ENCODE data around the gene DRG1.
"Not testable (repeated sequence)": the region's sequence is repeated elsewhere in the genome, so short reads cannot be mapped to it uniquely, and the experiment has no call there.

Gene DRG1

GRCh38 chr22:31394326-31394725, 5.1 kb upstream of the DRG1 start:
- H3K36me3 ChIP-seq (ENCODE audit: control insufficient read depth, insufficient read depth, low read length) = no peaks in the 10 kb centered on the region
- H3K4me3 ChIP-seq (ENCODE audit: low read depth, low read length) = no peak overlapping the region
- H3K27me3 ChIP-seq (ENCODE audit: control insufficient read depth, insufficient read depth, low read length) = no peaks in the 10 kb centered on the region
- no peak overlapping the region for H3K9ac ChIP-seq (ENCODE audit: low read depth, low read length)
- H3K9me3 ChIP-seq (ENCODE audit: control insufficient read depth, insufficient read depth, low read length) = no peaks in the 10 kb centered on the region
- H3K4me1 ChIP-seq (ENCODE audit: control insufficient read depth, insufficient read depth, low read length) = no peaks in the 10 kb centered on the region

DNA sequence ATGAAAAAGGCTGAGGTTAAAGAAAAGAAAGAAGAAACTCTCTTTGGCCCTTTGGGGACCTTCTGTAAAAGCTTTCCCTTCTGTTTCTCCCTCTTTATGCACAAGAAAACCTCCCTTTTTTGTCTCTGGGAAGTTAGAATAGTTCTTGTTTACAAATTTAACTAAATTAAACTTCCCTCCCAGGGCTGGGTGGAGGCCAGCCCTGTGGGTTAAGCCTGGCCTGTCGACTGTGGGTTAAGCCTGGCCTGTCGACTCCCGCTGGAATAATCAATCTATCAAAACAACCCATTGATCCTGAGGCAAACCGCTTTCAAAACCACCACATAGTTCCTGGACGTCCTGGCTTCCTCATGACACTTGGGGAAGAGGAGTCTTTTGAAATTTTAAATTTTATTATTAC, 1.2 kb upstream of the DRG1 start:
- no peaks in the 10 kb centered on the region for H3K9me3 ChIP-seq (ENCODE audit: control insufficient read depth, insufficient read depth, low read length)
- peaks cover 3% of the 10 kb centered on the region for H3K36me3 ChIP-seq (ENCODE audit: control insufficient read depth, insufficient read depth, low read length)
- no peak overlapping the region for H3K9ac ChIP-seq (ENCODE audit: low read depth, low read length)
- H3K27me3 ChIP-seq (ENCODE audit: control insufficient read depth, insufficient read depth, low read length) = no peaks in the 10 kb centered on the region
- peaks cover 2% of the 10 kb centered on the region for H3K4me1 ChIP-seq (ENCODE audit: control insufficient read depth, insufficient read depth, low read length)
- H3K4me3 ChIP-seq (ENCODE audit: low read depth, low read length) = no peak overlapping the region

GRCh38 chr22:31400023-31400397, 606 bp downstream of the DRG1 start:
- Histone ChIP-seq H3K4me3 (ENCODE audit: low read depth, low read length) (peak overlapping the region; percentile 100), H3K9ac (ENCODE audit: low read depth, low read length) (peak overlapping the region; percentile 98), H3K36me3 (ENCODE audit: control insufficient read depth, insufficient read depth, low read length) (peaks cover 7% of the 10 kb centered on the region), H3K27me3 (ENCODE audit: control insufficient read depth, insufficient read depth, low read length) (no peaks in the 10 kb centered on the region), H3K4me1 (ENCODE audit: control insufficient read depth, insufficient read depth, low read length) (peaks cover 2% of the 10 kb centered on the region), H3K9me3 (ENCODE audit: control insufficient read depth, insufficient read depth, low read length) (no peaks in the 10 kb centered on the region)

DNA sequence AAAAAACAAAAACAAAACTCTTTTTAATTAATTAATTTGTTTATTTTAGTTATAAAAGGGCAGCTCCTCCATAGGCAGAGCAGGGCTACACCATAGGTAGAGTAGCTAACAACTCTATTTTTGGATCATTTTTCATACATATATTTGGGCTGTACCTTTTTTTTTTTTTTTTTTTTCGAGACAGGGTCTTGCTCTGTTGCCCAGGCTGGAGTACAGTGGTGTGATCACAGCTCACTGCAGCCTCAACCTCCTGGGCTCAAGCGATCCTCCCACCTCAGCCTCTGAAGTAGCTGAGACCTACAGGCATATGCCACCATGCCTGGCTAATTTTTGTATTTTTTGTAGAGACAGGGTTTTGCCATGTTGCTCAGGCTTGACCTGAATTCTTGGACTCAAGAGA, 2.9 kb downstream of the DRG1 start:
- H3K4me1 ChIP-seq (ENCODE audit: control insufficient read depth, insufficient read depth, low read length); H3K27me3 ChIP-seq (ENCODE audit: control insufficient read depth, insufficient read depth, low read length); H3K9ac ChIP-seq (ENCODE audit: low read depth, low read length); H3K9me3 ChIP-seq (ENCODE audit: control insufficient read depth, insufficient read depth, low read length); H3K4me3 ChIP-seq (ENCODE audit: low read depth, low read length): not testable (repeated sequence)
- H3K36me3 ChIP-seq (ENCODE audit: control insufficient read depth, insufficient read depth, low read length) = peaks cover 13% of the 10 kb centered on the region

DNA sequence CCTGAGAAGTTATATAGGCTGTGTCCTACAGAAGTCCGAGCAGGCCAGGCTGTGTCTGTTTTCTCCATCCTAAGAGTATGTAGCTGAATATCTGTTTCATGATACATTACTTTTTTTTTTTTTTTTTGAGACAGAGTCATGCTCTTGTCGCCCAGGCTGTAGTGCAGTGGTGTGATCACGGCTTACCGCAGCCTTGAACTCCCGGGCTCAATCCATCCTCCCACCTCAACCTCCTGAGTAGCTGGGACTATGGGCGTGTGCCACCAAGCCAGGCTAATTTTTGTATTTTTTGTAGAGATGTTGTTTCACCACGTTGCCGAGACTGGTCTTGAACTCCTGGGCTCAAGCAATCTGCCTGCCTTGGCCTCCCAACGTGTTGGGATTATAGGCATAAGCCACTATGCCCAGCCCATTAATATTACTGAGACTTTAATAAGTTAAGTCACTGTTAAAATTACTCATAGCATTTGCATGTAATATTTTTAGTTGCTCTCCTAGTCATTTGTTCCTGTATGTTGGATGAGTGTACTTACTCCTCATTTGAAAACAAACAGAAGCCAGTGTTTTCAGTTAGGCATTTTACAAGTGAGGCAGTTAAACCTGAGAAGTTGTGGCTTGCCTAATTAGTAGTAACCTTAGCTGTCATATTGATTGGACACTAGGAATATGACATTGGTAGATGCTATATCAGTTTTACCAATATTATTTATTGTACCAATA, 26.1 kb downstream of the DRG1 start:
- Histone ChIP-seq H3K9ac (ENCODE audit: low read depth, low read length) (no peak overlapping the region), H3K4me3 (ENCODE audit: low read depth, low read length) (no peak overlapping the region), H3K27me3 (ENCODE audit: control insufficient read depth, insufficient read depth, low read length) (no peaks in the 10 kb centered on the region), H3K9me3 (ENCODE audit: control insufficient read depth, insufficient read depth, low read length) (no peaks in the 10 kb centered on the region), H3K36me3 (ENCODE audit: control insufficient read depth, insufficient read depth, low read length) (peaks cover 36% of the 10 kb centered on the region), H3K4me1 (ENCODE audit: control insufficient read depth, insufficient read depth, low read length) (no peaks in the 10 kb centered on the region)

DNA sequence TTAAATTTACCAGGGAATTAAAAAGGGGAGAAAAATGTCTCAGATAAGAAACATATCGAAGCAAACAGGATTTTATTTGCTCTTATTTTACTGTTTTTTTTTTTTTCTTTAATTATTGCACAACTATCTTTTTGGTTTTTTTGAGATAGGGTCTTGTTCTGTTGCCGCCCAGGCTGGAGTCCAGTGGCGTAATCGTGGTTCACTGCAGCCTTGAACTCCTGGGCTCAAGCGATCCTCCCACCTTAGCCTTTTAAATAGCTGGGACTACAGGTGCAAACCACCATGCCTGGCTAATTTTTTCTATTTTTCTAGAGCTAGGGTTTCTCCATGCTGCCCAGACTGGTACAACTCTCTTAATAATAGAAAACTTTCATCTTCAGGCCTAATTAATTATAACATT, 32.5 kb downstream of the DRG1 start:
- H3K36me3 ChIP-seq (ENCODE audit: control insufficient read depth, insufficient read depth, low read length) = peaks cover 31% of the 10 kb centered on the region

GRCh38 chr22:31436132-31436531, 36.7 kb downstream of the DRG1 start:
- Histone ChIP-seq H3K4me3 (ENCODE audit: low read depth, low read length) (no peak overlapping the region), H3K36me3 (ENCODE audit: control insufficient read depth, insufficient read depth, low read length) (peaks cover 44% of the 10 kb centered on the region), H3K4me1 (ENCODE audit: control insufficient read depth, insufficient read depth, low read length) (no peaks in the 10 kb centered on the region), H3K27me3 (ENCODE audit: control insufficient read depth, insufficient read depth, low read length) (no peaks in the 10 kb centered on the region), H3K9me3 (ENCODE audit: control insufficient read depth, insufficient read depth, low read length) (no peaks in the 10 kb centered on the region), H3K9ac (ENCODE audit: low read depth, low read length) (no peak overlapping the region)

More for the DNA sequence above, 32.5 kb downstream of the DRG1 start:
- Histone ChIP-seq H3K9ac (ENCODE audit: low read depth, low read length) (no peak overlapping the region), H3K27me3 (ENCODE audit: control insufficient read depth, insufficient read depth, low read length) (no peaks in the 10 kb centered on the region), H3K9me3 (ENCODE audit: control insufficient read depth, insufficient read depth, low read length) (no peaks in the 10 kb centered on the region), H3K4me3 (ENCODE audit: low read depth, low read length) (no peak overlapping the region), H3K4me1 (ENCODE audit: control insufficient read depth, insufficient read depth, low read length) (no peaks in the 10 kb centered on the region)

GRCh38 chr22:31439808-31440207, 40.4 kb downstream of the DRG1 start:
- Histone ChIP-seq H3K9me3 (ENCODE audit: control insufficient read depth, insufficient read depth, low read length) (no peaks in the 10 kb centered on the region), H3K4me3 (ENCODE audit: low read depth, low read length) (no peak overlapping the region), H3K4me1 (ENCODE audit: control insufficient read depth, insufficient read depth, low read length) (no peaks in the 10 kb centered on the region), H3K27me3 (ENCODE audit: control insufficient read depth, insufficient read depth, low read length) (no peaks in the 10 kb centered on the region), H3K36me3 (ENCODE audit: control insufficient read depth, insufficient read depth, low read length) (peaks cover 43% of the 10 kb centered on the region), H3K9ac (ENCODE audit: low read depth, low read length) (no peak overlapping the region)

DNA sequence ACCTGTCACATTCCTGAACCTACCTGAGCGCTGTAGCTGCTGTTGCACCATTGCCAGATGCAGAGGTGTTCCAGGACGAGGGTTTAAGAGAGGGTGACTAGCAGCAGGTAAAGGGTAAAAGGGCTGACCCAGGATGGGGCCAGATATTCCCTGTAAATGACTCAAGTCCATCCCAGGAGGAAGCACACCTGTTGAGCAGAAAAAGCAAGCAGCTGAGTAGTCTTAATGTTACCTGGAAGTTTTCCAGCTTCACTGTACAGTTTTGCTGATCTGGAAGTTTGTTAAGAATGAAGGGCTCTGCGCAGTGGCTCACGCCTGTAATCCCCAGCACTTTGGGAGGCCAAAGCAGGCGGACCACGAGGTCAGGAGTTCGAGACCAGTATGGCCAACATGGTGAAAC, 41.3 kb downstream of the DRG1 start:
- Histone ChIP-seq H3K27me3 (ENCODE audit: control insufficient read depth, insufficient read depth, low read length) (no peaks in the 10 kb centered on the region), H3K4me1 (ENCODE audit: control insufficient read depth, insufficient read depth, low read length) (no peaks in the 10 kb centered on the region), H3K9ac (ENCODE audit: low read depth, low read length) (no peak overlapping the region), H3K9me3 (ENCODE audit: control insufficient read depth, insufficient read depth, low read length) (no peaks in the 10 kb centered on the region), H3K4me3 (ENCODE audit: low read depth, low read length) (no peak overlapping the region), H3K36me3 (ENCODE audit: control insufficient read depth, insufficient read depth, low read length) (peaks cover 38% of the 10 kb centered on the region)

DNA sequence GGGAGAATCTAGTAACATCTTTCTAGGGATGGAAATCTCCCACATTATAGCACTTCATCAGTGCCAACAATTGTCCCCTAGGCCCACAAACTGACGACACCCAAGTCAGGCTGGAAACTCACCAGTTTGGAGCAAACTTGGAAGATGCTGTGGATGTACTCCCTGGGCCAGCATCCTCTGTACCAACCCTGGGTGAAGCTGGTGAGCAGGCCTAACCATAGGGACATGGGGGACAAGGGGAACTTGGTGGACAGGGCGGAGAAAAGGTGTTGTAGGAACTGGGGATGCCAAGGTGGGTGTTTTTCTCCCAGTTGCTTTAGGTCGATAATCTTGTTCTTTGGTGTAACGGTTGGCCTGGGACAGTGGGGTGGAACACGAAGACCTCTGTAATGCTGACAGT, 42.2 kb downstream of the DRG1 start:
- Histone ChIP-seq H3K36me3 (ENCODE audit: control insufficient read depth, insufficient read depth, low read length) (peaks cover 32% of the 10 kb centered on the region), H3K4me1 (ENCODE audit: control insufficient read depth, insufficient read depth, low read length) (no peaks in the 10 kb centered on the region), H3K4me3 (ENCODE audit: low read depth, low read length) (no peak overlapping the region), H3K9me3 (ENCODE audit: control insufficient read depth, insufficient read depth, low read length) (no peaks in the 10 kb centered on the region), H3K9ac (ENCODE audit: low read depth, low read length) (no peak overlapping the region), H3K27me3 (ENCODE audit: control insufficient read depth, insufficient read depth, low read length) (no peaks in the 10 kb centered on the region)

DNA sequence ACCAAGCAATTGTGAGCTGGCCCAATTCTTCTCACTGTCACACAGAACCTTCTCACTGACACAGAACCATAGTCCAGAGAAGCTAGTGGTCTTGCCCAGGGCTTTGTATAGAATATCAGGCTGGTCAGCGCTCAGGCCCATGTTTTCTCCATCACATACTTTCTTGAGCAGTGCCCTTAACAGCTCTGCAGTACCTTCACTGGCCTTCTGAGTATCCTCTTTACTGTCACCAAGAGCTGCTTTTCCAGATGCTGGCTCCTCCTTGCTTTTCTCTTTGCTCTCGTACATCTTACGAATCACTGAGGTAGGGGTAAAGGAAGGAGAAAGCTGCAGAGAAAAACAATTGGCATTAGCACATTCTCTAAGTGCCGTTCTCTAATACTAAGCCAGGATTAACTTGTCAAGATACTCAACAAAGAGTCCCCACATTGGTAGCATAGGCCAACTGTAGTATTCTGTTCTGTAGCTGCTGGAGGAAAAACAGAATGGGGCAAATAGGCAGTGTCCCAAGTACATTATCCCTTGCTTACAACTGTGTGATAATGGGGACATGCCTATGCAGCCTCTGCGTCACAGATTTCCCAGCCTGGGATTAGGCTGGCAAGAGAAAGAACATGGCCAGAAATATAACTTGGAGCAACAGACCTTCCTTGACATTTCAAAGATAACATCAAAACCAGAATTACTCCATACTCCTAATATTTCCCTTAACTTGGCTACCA, 43.5 kb downstream of the DRG1 start:
- no peak overlapping the region for H3K9ac ChIP-seq (ENCODE audit: low read depth, low read length)
- no peak overlapping the region for H3K4me3 ChIP-seq (ENCODE audit: low read depth, low read length)
- no peaks in the 10 kb centered on the region for H3K27me3 ChIP-seq (ENCODE audit: control insufficient read depth, insufficient read depth, low read length)
- H3K4me1 ChIP-seq (ENCODE audit: control insufficient read depth, insufficient read depth, low read length) = no peaks in the 10 kb centered on the region
- peaks cover 27% of the 10 kb centered on the region for H3K36me3 ChIP-seq (ENCODE audit: control insufficient read depth, insufficient read depth, low read length)
- no peaks in the 10 kb centered on the region for H3K9me3 ChIP-seq (ENCODE audit: control insufficient read depth, insufficient read depth, low read length)

DNA sequence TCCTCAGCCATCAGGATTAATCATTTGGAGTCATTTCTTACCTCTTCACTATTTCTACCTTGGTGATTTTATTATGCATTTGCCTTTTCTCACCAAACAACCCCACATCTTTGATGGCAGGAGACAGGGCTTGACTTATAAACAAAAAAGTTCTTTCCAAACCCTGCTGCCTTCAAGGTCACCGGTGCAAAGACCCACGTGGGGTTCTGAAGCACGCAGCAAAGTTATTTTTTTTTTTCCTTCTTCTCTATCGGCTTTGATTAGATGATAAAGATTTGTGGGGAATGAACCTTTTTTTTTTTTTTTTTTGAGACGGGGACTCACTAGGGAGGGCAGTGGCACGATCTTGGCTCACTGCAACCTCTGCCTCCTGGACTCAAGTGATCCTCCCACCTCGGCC, 44.1 kb downstream of the DRG1 start:
- H3K9me3 ChIP-seq (ENCODE audit: control insufficient read depth, insufficient read depth, low read length) = no peaks in the 10 kb centered on the region
- H3K4me3 ChIP-seq (ENCODE audit: low read depth, low read length) = no peak overlapping the region
- peaks cover 27% of the 10 kb centered on the region for H3K36me3 ChIP-seq (ENCODE audit: control insufficient read depth, insufficient read depth, low read length)
- H3K27me3 ChIP-seq (ENCODE audit: control insufficient read depth, insufficient read depth, low read length) = no peaks in the 10 kb centered on the region
- no peaks in the 10 kb centered on the region for H3K4me1 ChIP-seq (ENCODE audit: control insufficient read depth, insufficient read depth, low read length)
- no peak overlapping the region for H3K9ac ChIP-seq (ENCODE audit: low read depth, low read length)

Measured in iPS-15b (cell line).